NCI-H82 treated with DMSO at 0.1 percent for 48 hours (cell line): ENCODE results near the gene CD63.
"Not testable (repeated sequence)": the region's sequence is repeated elsewhere in the genome, so short reads cannot be mapped to it uniquely, and the experiment has no call there.

Experiments used
- DNase-seq: peaks from one replicate; lab custom pipeline; 2025; ENCODE audit not compliant: unreplicated experiment; lab: John Stamatoyannopoulos, UW

CD63 gene

DNA sequence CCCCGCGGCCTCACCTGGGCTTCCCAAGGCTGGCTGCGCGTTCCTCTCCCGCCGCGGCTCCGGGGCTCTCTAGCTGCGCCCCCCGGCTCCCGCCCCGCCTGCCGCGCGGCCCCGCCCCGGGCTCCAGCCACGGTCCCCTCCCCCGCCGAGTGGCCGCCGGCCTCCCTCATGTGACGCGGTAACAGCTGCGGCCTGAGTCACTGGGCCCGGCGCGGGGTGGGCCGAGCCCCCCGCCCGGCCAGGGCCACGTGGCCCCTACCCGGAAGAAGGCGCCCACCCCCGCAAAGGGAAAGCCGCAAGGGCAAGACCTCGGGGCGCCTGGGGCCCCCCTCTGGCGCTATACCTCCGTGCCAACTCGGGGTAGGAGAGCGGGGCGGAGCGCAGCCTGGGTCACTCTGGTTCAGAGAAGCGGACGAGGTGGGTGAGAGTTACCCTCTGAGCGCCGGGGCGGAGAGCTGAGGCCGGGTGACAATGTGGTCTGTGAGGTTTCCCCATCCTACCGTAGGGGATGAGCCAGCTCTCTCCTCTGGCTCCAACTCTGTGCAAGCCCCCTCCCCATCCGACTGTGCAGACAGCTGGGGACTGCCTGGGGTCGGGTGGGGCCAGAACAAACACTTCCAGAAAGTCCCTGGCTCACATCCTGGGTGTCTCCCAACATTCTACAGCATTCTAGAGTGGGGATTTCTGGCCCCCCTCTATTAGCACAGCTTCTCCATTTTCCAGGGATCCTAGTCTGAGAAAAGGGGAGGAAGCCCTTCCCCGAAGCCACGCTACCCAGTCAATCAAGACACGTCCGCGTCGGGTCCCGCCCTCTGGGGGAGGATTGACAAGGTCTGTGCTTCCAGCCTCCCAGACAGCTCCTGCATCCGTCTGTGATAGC lies at the start of gene CD63:
TSS of gene CD63 (minus strand) at position 71 of the 880 bp plus-strand sequence. CDS start 668 bp downstream, outside the sequence.
- peak; percentile 44 for DNase-seq

DNA sequence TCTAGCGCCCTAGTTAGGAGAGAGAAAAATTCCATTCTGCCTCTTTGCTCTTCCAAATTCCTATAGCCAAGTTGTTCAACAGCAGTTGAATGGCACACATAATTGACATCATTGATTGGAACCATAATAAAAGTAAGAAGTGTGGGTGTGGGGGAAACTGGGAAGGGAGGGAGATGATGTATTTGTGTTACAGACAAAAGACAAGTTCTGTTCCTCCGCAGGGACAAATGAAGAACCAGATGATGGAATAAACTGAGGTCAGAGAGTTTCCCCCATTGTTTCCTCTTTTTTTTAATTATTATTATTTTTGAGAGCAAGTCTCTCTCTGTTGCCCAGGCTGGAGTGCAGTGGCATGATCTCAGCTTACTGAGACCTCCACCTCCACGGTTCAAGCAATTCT lies 49.0 kb upstream of the CD63 start:
- no peak for DNase-seq

GRCh38 chr12:55771736-55772135 lies 42.9 kb upstream of the CD63 start:
- no peak for DNase-seq

DNA sequence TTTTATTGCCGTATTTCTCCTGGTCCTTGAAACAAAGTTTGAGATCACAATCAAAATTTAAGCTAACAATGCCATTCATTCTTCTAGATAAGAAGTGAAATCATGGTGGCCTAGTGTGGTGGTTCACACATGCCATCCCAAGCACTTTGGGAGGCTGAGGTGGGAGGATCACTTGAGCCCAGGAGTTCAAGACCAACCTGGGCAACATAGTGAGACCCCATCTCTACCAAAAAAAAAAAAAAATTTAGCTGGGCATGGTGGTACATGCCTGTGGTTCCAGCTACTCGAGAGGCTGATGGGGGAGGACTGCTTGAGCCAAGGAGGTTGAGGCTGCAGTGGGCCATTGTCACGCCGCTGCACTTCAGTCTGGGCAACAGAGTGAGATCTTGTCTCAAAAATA lies 38.3 kb upstream of the CD63 start:
- no peak for DNase-seq

GRCh38 chr12:55765736-55766290 lies 37.0 kb upstream of the CD63 start:
- no peak for DNase-seq

- no peak for DNase-seq
Observed at GRCh38 chr12:55762646-55763045, 33.8 kb upstream of the CD63 start.

GRCh38 chr12:55760663-55761062 lies 31.9 kb upstream of the CD63 start:
- no peak for DNase-seq

GRCh38 chr12:55758575-55758974 lies 29.8 kb upstream of the CD63 start:
- DNase-seq = not testable (repeated sequence)

DNA sequence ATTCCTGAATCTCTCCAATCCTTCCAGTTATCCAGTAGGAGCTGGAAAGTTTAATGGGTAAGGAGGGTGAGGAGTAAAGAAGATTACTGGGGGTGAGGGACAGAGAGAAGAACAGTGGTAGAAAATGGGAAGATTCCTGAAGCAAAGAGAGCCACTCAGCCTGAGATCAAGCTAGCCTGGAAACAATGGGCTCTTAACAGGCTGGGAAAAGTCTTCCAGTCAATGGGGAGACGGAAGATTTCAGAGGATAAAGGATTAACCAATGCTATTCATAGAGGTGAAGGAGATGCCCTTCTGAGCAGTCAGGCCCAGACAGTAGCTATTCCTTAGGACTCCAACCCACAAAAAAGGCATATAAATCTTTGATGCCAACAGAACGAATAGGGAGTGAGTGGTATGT lies 28.9 kb upstream of the CD63 start:
- DNase-seq = no peak

GRCh38 chr12:55755246-55755645 lies 26.4 kb upstream of the CD63 start:
- no peak for DNase-seq

GRCh38 chr12:55748230-55748993 lies 19.6 kb upstream of the CD63 start:
- DNase-seq = no peak

DNA sequence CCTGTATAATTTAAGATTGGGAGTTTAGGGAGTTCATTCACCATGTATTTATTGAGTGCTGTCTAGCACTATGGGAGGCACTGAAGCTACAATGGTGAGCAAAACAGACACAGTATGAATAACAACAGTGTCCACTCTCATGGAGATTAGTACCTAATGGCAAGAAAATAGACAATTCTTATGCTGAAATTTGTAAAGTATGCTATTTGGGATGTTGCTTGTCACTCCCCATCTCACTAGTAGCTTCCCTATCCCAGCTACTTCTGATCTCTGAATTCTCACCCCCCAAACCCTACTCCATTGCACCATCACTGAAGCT lies 18.1 kb upstream of the CD63 start:
- no peak for DNase-seq

DNA sequence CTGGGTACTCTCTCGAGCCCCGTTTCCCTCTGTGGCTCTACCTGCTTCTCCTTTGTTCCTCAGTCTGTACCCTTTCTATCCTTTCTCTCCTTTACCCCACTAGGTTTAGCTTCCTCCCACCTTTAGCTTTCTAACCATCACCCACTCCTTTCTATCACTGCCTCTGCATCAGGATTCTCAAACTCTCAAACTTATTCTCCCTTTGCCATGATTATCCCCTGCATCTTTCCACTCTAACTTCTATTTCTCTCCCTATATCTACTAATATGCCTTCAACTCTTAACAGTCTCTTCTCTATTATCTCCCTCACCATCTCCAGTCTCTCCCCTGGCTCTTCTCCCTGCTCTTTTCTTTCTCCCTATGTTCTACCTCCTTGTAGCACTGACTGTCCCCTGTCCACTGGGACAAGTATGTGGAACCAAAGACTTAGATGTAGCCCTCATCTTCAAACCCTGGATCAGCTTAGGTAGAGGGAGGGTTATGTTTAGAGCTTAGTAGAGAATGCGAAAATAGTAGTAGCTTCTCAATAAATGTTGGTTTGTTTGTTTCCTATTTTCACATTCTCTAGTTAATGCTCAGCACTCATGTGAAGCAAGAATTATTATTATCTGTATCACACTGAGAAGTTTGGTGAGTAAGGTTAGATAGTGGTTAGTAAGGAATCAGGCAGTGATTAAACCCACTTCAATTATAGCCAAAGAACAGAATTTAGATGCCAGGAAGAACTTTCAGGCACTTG lies 17.5 kb upstream of the CD63 start:
- peak; percentile 67 for DNase-seq

GRCh38 chr12:55745361-55746173 lies 16.8 kb upstream of the CD63 start:
- peak; percentile 91 for DNase-seq

GRCh38 chr12:55744340-55745030 lies 15.7 kb upstream of the CD63 start:
- DNase-seq = no peak

DNA sequence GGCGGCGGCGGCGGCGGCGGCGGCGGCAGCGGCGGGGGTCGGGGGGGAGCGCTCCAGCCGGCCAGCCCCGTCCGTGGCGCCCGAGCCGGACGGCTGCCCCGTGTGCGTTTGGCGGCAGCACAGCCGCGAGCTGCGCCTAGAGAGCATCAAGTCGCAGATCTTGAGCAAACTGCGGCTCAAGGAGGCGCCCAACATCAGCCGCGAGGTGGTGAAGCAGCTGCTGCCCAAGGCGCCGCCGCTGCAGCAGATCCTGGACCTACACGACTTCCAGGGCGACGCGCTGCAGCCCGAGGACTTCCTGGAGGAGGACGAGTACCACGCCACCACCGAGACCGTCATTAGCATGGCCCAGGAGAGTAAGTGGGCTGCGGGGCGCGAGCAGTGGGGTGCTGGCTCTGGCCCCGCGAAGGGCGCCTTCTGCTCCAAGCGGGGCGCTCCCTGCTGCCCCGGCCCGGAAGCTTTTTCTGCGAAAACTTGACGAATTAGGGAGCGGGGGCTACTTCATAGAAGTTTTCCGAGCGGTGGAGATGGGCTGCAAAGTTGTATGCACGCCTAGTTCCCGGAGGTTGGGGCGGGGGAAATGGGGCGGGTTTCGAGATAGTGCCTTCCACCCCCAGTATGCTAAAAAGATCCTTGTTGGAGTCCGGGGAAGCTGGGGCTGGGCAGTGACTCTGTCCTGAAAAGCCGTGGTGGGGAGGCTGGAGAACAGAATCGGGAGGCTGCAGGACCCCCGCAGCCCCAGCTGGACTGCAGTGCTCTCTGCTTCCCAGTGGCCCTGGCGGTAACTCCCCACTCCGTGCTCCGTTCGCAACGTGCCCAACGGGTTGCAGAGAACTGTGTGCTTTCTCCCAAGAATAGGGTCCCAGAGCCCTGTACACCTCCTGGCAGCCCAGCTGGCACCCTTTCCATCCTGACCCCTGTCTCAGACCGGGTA lies 14.9 kb upstream of the CD63 start:
- DNase-seq = no peak

DNA sequence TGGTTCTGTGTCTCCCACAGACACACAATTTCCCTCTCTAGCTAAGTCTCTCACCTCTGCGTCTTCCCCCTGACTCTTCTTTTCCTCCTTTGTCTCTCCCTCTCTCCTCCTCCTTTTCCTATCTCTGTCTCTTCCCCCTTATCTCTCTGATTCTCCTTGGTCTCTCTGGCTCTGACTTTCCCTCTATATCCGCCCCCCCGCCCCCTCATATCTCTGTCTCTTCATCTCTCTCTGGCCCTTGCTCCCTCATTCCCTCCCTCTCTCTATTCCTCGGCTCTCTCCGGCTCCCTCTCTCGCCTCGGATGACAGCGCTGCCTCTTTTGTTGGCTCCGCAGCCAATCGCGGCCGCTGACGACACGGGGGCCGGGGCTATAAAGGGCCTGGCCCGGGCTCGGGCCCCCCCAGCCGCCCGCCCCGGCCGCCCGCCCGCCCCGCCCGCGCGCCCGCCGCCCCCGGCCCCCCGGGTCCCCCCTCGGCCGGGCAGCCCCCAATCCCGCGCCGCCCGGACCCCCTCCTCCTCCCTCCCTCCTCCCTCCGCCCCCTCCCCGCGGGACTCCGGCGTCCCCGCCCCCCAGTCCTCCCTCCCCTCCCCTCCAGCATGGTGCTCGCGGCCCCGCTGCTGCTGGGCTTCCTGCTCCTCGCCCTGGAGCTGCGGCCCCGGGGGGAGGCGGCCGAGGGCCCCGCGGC lies 14.1 kb upstream of the CD63 start, which contains the start of gene GDF11:
TSS of gene GDF11 (plus strand) at position 404 of the 687 bp plus-strand sequence. CDS start at position 599, 195 bp downstream.
- DNase-seq = peak; percentile 51
